ENCODE data around the gene IFNA8. TPM values are rescaled to one million over a fixed set of nuclear protein-coding genes. Genes with fewer than 3 reads are reported as not detected.
"Not testable (repeated sequence)": the region's sequence is repeated elsewhere in the genome, so short reads cannot be mapped to it uniquely, and the experiment has no call there.

Gene IFNA8
- total RNA-seq, 1 donor from 2014 or later: not detected

- Histone ChIP-seq H3K36me3 (no peaks in the 10 kb centered on the region), H3K9me3 (no peaks in the 10 kb centered on the region), H3K4me1 (no peaks in the 10 kb centered on the region), H3K4me3 (no peak within 1 kb of the TSS), H3K27ac (no peak within 1 kb of the TSS), H3K27me3 (no peaks in the 10 kb centered on the region)
- intact Hi-C loops (cut with DNase I): no loop called here
- no peak for TF ChIP-seq POLR2A (IDR thresholded peaks at IDR 0.05)
- no peak for TF ChIP-seq POLR2AphosphoS5 (IDR thresholded peaks at IDR 0.05; ENCODE audit: insufficient read depth in 1 of 2, low read depth in 1 of 2)
- TF ChIP-seq CTCF (IDR thresholded peaks at IDR 0.05): no peak
- DNase-seq (ENCODE audit: extremely low spot score in 2 of 2): no peak
Observed at GRCh38 chr9:21440139-21440538, 31.2 kb downstream of the IFNA8 start, which contains the start of gene IFNA1. IFNA1 (plus strand) TSS chr9:21440439; CDS start chr9:21440508, 69 bp downstream.

- H3K27me3 ChIP-seq: no peaks in the 10 kb centered on the region
- intact Hi-C loops (cut with DNase I): no loop called here
- no peak overlapping the region for H3K27ac ChIP-seq
- H3K36me3 ChIP-seq: no peaks in the 10 kb centered on the region
- no peak for TF ChIP-seq POLR2A (IDR thresholded peaks at IDR 0.05)
- TF ChIP-seq POLR2AphosphoS5 (IDR thresholded peaks at IDR 0.05; ENCODE audit: insufficient read depth in 1 of 2, low read depth in 1 of 2): no peak
- TF ChIP-seq CTCF (IDR thresholded peaks at IDR 0.05): no peak
- no peak for DNase-seq (ENCODE audit: extremely low spot score in 2 of 2)
- no peaks in the 10 kb centered on the region for H3K9me3 ChIP-seq
- no peak overlapping the region for H3K4me3 ChIP-seq
- H3K4me1 ChIP-seq: no peaks in the 10 kb centered on the region
Observed at GRCh38 chr9:21443849-21444625, 35.1 kb downstream of the IFNA8 start.

- H3K4me1 ChIP-seq; H3K36me3 ChIP-seq; H3K27ac ChIP-seq; DNase-seq (ENCODE audit: extremely low spot score in 2 of 2); H3K4me3 ChIP-seq; H3K9me3 ChIP-seq; intact Hi-C loops (cut with DNase I); H3K27me3 ChIP-seq: not testable (repeated sequence)
Observed at GRCh38 chr9:21449312-21449711, 40.4 kb downstream of the IFNA8 start.

- Histone ChIP-seq H3K27me3 (no peaks in the 10 kb centered on the region), H3K9me3 (no peaks in the 10 kb centered on the region), H3K27ac (no peak overlapping the region), H3K4me1 (no peaks in the 10 kb centered on the region), H3K4me3 (no peak overlapping the region), H3K36me3 (no peaks in the 10 kb centered on the region)
- no peak for DNase-seq (ENCODE audit: extremely low spot score in 2 of 2)
- intact Hi-C loops (cut with DNase I): no loop called here
- TF ChIP-seq POLR2AphosphoS5 (IDR thresholded peaks at IDR 0.05; ENCODE audit: insufficient read depth in 1 of 2, low read depth in 1 of 2) (no peak), CTCF (IDR thresholded peaks at IDR 0.05) (no peak), POLR2A (IDR thresholded peaks at IDR 0.05) (no peak)
Observed at GRCh38 chr9:21450733-21451394, 41.9 kb downstream of the IFNA8 start.

GRCh38 chr9:21452681-21453080 lies 43.8 kb downstream of the IFNA8 start:
- intact Hi-C loops (cut with DNase I): no loop called here
- Histone ChIP-seq H3K27ac (no peak overlapping the region), H3K36me3 (no peaks in the 10 kb centered on the region), H3K27me3 (no peaks in the 10 kb centered on the region), H3K4me3 (no peak overlapping the region), H3K4me1 (no peaks in the 10 kb centered on the region), H3K9me3 (no peaks in the 10 kb centered on the region)
- DNase-seq (ENCODE audit: extremely low spot score in 2 of 2): no peak
- TF ChIP-seq CTCF (IDR thresholded peaks at IDR 0.05): no peak
- no peak for TF ChIP-seq POLR2AphosphoS5 (IDR thresholded peaks at IDR 0.05; ENCODE audit: insufficient read depth in 1 of 2, low read depth in 1 of 2)
- no peak for TF ChIP-seq POLR2A (IDR thresholded peaks at IDR 0.05)

Measured in vagina (tissue), 2 donors.